NCI-H446 treated with DMSO at 0.1 percent for 48 hours (cell line): ENCODE data around the gene THOC3.
"Not testable (repeated sequence)": the region's sequence is repeated elsewhere in the genome, so short reads cannot be mapped to it uniquely, and the experiment has no call there.

Source experiments
- DNase-seq: peaks from one replicate; lab custom pipeline; 2025; lab: John Stamatoyannopoulos, UW

Gene THOC3

GRCh38 chr5:175938489-175938888 is 29.6 kb downstream of the THOC3 start:
- DNase-seq, result not testable (repeated sequence)

DNA sequence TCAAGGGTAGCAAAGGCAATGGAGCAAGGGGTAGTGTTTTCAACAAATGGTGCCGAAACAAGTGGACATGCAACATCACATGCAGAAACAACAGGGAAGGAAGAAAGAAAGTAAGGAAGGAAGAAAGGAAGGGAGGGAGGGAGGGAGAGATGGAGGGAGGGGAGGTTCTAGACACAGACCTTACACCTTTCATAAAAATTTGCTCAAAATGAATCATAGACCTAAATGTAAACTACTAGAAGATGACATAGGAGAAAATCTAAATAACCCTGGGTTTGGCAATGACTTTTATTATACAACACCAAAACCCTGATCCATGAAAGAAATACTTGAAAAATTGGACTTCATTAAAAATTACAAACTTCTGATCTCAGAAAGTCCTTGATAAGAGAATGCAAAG is 39.4 kb downstream of the THOC3 start:
- not testable (repeated sequence) for DNase-seq

GRCh38 chr5:175925106-175925505 is 43.0 kb downstream of the THOC3 start:
- not testable (repeated sequence) for DNase-seq

DNA sequence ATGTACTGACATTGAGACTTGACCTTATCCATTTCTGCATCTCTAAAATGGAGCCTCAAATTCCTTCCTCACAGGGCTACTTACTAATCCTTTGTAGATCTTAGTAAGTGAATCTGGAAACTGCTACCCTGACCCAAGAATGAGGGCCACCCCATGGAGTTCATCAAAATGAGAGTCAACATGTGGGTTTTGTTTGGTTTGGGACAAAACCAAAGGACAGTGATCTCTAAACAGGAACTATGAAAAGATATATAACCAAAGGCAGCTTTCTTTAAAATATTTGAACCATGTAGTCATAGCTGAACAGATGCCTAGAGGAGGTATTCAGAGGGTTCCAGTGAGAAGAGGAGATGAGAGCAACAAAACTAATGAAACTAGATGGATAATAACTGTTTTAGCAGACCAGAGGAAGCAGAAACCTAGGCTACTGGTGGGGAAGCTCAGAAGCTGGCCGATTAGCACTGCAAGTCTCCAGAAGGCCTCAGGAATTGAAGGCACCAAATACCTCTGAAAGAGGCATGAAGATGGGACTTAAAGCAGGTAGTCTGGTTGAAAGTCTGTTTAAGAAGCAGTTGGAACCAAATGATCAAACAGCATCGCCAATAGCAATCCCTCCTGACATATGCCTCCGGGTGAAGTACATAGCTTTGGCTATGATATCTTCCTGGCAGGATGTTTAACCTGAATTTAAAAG is 45.8 kb downstream of the THOC3 start:
- DNase-seq, result no peak

DNA sequence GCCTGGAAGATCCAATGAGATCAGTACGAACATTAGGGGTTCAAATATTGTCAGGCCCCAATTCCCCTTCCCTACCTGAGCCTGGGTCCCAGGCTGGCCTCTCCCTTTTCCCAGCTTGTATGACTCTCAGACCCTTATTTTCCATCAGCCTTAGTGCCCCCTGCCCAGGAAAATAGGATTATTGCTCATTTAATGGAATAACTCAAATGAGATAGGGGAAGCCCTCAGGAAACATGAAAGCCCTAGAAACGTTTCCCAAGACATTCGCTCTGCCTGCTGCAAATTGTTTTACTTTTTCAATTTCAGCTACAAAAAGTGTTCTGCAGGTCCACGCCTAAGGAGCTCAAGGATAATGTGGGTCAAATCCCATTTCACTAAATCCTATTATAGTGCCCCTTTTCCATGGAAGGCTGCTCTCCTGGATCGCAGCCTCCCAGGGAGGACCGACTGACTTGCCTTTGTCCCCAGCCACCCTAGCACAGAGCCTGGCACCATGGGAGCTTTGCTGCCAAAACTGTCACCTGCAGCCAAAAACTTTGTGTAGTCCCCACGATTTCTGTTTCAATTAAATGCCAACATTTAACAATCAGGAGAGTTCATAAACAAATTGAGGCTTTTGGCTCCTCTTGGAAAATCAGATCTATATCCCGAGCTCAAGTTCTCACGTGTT is 46.9 kb downstream of the THOC3 start:
- DNase-seq, result no peak

DNA sequence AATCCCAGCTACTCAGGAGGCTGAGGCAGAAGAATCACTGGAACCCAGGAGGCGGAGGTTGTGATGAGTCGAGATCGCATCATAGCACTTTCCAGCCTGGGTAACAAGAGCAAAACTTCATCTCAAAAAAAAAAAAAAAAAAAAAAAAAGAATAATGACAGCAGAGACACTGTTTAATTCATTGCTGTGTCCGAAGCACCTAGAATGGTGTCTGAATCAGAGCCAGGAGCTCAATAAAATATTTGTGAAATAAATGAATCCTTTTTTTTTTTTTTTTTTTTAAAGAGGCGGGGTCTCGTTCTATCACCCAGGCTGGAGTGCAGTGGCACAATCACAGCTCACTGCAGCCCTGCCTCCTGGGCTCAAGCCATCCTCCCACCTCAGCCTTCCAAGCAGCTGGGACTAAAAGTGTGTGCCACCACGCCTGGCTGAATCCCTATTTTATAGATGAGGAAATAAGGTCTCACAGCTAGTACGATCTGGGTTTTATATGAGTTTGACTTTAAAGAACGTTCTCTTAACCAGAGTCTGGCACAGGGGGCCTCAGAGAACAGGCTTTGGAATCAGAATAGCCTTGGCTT is 47.8 kb downstream of the THOC3 start:
- DNase-seq, result no peak

DNA sequence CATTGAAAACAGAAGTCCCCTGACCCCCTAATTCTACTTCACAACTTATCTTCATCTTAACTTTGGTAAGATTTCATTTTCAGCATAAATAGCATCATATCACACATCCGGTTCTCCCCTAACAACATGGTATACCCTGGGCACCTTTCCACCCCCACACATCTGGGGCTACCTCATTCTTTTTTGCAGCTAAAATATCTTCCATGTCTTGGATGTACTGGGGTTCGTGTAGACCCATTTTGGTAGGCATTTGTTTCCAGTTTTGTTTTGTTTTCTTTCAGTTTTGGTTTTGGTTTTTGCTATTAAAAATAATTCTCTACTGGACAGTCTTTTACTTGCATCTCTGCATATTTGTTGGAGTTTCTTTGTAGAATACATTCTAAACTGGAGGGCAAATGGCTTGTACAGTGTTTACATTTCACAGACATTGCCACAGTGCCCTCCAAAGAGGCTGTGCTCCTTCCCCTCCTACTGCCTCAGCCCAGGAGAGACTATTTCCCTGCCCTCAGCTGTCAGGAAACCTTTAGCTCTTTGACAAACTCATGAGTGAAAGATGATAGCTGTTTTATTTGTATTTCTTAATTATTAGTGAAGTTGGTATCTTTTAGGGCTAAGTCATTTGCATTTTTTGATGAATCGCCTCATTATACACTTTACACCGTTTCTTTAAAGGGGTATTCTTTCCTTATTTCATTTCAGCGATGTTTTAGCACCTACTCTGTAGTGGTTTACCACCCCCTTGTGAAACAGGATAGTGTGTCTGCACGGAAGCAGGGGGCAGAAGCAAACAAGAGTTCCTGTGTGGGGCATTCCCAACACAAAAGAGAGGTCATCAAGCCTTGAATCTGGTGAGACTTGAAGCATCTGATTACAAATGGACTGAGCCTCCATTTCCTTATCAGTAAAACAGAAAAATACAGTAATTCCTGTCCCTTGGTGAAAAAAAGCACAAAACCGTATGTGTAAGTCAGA is 52.8 kb downstream of the THOC3 start:
- not testable (repeated sequence) for DNase-seq

- DNase-seq, result not testable (repeated sequence)
Measured at GRCh38 chr5:175913835-175914672, 54.1 kb downstream of the THOC3 start.

DNA sequence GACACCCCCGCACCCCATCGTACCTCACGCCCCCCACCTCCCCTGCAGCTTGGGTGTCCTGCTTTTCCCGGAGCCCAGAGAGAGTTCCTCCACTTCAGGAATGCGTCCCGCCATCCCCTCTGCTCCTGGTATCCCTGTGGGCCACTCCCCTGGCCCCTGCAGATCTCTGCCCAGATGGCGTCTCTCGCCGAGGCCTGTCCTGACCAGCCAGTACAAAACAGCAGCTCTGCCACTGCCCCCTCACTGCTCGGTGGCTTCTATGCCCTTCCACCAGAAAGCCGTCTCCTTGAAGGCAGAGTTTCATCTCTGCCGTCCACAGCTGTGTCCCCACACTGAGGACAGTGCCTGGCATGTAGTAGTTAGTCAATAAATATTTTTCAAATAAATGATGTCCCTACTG is 58.0 kb downstream of the THOC3 start:
- not testable (repeated sequence) for DNase-seq
